WTC11 (cell line): Measurements from ENCODE around the gene MYOZ3.

ENCODE experiments used
- NR1H2 ChIP-seq: sonication (generic); formaldehyde crosslinking; IDR thresholded peaks from 2 replicates; pipeline ENCODE4 v1.9.0; 2021; ENCODE audit warnings: mild to moderate bottlenecking, moderate library complexity, missing genetic modification reagents
- TF ChIP-seq, protein P1 (sequence below): sonication (generic); formaldehyde crosslinking; IDR thresholded peaks from 2 replicates; pipeline ENCODE4 v1.8.0; 2022; ENCODE audit warnings: missing genetic modification reagents
- TF ChIP-seq, protein P2 (sequence below): sonication (generic); formaldehyde crosslinking; IDR thresholded peaks from 2 replicates; pipeline ENCODE4 v1.8.1; 2023; ENCODE audit warnings: mild to moderate bottlenecking, moderate library complexity, missing genetic modification reagents

DNA sequence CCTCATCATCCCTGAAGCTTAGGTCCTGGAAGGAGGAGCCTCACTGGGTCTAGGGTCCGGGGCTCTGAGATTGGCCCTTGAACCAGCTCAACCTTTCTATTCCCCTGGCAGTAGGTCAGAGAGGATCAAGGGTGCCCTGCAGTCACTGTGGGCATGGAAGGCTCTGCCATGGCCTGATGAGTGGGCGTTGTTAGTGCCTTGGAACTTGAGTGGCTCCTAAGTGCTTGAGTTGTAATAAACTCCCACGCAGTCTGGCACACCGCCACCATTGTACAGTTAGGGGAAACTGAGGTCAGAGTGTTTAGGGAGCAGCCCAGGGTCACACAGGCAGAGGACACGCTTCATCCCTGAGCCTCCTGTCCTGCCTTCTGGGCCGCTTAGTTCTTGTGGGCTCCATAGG, 31.0 kb upstream of the MYOZ3 start:
- TF ChIP-seq, protein P1, sequence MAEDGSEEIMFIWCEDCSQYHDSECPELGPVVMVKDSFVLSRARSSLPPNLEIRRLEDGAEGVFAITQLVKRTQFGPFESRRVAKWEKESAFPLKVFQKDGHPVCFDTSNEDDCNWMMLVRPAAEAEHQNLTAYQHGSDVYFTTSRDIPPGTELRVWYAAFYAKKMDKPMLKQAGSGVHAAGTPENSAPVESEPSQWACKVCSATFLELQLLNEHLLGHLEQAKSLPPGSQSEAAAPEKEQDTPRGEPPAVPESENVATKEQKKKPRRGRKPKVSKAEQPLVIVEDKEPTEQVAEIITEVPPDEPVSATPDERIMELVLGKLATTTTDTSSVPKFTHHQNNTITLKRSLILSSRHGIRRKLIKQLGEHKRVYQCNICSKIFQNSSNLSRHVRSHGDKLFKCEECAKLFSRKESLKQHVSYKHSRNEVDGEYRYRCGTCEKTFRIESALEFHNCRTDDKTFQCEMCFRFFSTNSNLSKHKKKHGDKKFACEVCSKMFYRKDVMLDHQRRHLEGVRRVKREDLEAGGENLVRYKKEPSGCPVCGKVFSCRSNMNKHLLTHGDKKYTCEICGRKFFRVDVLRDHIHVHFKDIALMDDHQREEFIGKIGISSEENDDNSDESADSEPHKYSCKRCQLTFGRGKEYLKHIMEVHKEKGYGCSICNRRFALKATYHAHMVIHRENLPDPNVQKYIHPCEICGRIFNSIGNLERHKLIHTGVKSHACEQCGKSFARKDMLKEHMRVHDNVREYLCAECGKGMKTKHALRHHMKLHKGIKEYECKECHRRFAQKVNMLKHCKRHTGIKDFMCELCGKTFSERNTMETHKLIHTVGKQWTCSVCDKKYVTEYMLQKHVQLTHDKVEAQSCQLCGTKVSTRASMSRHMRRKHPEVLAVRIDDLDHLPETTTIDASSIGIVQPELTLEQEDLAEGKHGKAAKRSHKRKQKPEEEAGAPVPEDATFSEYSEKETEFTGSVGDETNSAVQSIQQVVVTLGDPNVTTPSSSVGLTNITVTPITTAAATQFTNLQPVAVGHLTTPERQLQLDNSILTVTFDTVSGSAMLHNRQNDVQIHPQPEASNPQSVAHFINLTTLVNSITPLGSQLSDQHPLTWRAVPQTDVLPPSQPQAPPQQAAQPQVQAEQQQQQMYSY (CRISPR knock-in tag), result no peak
- TF ChIP-seq, protein P2, sequence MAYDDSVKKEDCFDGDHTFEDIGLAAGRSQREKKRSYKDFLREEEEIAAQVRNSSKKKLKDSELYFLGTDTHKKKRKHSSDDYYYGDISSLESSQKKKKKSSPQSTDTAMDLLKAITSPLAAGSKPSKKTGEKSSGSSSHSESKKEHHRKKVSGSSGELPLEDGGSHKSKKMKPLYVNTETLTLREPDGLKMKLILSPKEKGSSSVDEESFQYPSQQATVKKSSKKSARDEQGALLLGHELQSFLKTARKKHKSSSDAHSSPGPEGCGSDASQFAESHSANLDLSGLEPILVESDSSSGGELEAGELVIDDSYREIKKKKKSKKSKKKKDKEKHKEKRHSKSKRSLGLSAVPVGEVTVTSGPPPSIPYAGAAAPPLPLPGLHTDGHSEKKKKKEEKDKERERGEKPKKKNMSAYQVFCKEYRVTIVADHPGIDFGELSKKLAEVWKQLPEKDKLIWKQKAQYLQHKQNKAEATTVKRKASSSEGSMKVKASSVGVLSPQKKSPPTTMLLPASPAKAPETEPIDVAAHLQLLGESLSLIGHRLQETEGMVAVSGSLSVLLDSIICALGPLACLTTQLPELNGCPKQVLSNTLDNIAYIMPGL (CRISPR knock-in tag), result no peak
- TF ChIP-seq NR1H2 (CRISPR knock-in tag), result no peak
